CD4-positive, alpha-beta T cell treated with Interleukin-15 for 4 hours (primary cell): Measurements from ENCODE around the gene GREM2.
A peak's percentile ranks its signal among the peaks of the same experiment; 100 is the strongest.

ENCODE experiments used
- DNase-seq: peaks from one replicate; pipeline ENCODE4 v3.0.0-alpha.2; 2020; ENCODE audit warnings: low spot score

Gene GREM2

GRCh38 chr1:240559781-240560180 lies 52.2 kb downstream of the GREM2 start:
- DNase-seq = no peak

DNA sequence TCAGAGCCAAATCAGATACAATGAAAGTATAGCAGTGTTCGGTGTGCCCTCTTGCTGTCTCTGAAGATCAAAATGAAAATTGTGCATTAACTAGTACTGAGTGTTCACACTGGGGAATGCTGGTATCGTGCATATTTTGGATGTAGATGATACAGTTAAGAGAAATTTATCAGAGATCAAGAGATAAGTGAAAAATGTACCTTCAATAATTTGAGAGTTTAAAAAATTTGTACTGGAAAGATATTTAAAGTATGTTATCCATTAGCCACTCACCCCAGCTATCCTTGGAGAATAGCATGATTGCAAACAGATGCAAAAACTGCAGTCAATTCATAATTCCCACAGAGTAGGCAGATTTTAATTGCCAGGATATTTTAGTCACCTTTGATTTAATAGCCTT lies 56.4 kb downstream of the GREM2 start:
- DNase-seq = no peak

DNA sequence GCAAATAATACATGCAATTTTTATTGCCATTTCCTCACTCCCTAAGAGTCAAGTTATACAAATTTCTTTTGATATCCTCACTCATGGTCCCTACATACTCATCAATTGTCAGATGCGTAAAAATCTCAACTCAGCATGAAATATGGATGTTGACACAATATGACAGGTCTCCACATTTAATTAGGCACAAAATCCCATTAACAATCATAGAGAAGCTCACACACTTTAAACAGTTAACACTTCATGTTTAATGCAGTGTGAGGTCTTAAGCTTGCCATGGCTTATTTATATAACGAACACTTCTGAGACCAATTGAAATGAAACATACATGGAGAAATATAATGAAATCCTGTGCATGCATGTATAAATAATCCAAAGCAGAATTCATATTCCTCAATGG lies 58.6 kb downstream of the GREM2 start:
- DNase-seq = no peak

GRCh38 chr1:240539769-240540414 lies 72.1 kb downstream of the GREM2 start:
- peak; percentile 5 for DNase-seq

- DNase-seq = no peak
These were observed 73.1 kb downstream of the GREM2 start for GRCh38 chr1:240538776-240539430.

GRCh38 chr1:240533154-240533780 lies 78.7 kb downstream of the GREM2 start:
- DNase-seq = no peak

DNA sequence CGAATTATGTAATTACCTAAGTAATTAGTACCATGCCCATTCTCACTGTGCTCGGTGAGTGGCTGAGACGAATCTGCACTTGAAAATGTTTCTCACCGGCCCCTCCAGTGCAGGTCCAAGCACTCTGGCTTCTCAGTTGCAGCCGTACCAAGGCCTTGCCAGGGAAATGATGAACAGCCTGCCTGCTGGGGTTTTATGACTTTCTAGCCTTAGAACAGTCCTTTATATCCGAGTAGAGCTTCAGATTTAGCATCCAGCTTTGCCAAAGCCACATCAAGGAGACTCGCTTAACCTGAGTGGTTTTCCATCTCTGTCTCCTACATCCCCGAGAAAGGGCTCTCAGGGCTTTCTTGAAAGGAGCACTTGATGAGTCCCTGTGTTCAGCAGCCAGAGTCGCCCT lies 83.4 kb downstream of the GREM2 start:
- DNase-seq = no peak

GRCh38 chr1:240527086-240527485 lies 84.9 kb downstream of the GREM2 start:
- DNase-seq = no peak

DNA sequence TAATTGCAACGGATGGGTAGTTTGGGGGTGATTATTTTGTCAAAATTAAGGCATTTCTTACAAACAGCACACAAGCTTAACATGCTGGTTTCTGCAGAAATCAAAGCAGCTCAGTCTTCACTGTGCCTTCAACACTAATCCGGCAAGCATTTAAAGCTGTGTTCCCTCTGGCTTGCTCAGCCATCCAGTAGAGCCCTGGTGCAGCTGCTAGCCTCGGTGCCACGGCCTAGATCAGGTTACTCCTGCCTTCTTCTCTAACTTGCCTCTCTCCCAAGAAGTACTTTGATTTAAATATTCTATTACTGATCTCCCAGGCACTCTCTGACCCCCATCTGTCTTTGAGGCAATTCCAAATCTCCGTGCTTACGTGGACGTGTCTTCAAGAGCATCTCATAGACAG lies 85.6 kb downstream of the GREM2 start:
- no peak for DNase-seq

GRCh38 chr1:240524356-240525069 lies 87.4 kb downstream of the GREM2 start:
- DNase-seq = no peak

GRCh38 chr1:240522122-240522822 lies 89.7 kb downstream of the GREM2 start:
- no peak for DNase-seq

DNA sequence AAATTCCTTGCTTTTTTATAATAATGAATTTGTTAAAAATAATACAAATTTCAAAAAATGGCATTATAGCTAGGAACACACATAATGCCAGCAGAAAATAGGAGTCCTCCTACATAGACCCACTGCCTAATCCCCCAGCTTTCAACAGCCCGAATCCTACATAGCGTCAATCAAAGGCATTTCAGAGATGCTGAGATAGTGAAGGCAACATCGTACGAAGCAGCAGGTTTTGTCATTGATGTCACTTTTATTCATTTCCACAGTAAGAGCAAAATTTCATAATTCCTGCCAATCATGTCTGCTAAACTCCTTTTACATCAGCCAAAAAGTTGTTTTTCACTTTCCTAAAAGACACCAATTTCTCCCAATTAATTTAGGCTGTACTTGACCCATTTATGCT lies 94.1 kb downstream of the GREM2 start:
- no peak for DNase-seq

GRCh38 chr1:240516069-240516468 lies 95.9 kb downstream of the GREM2 start:
- DNase-seq = no peak

DNA sequence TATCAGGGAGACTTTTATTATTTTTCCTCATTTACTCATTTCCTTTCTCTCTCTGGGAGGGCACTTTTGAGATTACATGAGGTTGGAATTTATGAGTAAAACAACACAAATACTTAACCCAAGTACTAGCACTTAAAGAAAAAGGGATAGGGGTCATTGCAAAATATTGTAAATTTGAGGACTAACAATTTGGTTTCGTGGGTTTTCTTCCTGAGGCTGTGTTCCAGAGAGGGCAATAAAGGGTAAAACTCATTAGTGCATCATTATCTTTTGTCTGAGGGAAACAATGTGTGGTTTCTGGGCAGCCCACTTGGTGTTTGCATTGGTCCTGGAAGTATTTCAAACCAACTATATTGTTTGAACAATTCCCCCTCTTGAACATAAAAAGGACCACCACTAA lies 96.5 kb downstream of the GREM2 start:
- DNase-seq = no peak

DNA sequence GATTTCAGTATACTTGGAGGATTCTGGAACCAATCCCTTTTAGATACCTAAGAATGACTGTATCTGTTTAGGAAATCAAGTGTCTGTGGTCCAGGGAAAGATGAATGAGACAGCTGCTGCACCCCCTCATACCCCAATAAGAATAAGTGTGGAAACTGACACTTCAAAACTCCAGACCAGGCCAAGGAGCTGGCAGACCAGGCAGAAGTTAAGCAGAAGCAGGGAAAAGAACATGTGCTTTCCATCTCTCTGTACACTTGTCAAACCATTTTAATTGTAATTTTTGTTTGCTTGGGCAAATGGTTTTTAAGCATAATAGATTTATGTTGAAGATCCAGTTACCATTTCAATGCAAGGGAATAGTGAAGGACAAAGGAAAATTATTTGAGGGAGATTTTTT lies 100.2 kb downstream of the GREM2 start:
- no peak for DNase-seq

DNA sequence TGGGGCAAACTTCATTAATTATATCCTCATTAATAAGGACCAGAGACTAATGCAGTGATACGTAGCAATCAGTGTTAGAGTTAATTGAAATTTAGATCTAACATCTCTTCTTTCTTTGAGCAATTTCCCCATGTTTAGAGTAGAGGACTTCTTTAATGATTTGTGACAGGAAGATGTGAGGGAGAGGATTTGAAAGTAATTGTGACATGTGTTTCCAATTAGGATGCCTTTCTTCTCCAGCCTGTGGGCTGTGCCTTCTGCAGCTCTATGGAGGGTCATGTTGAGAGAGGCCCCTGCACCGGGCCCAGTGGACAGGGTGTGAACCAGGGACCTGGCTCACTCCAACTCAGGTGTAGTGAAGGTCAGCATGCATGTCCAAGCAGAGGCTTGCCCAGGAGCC lies 103.0 kb downstream of the GREM2 start:
- DNase-seq = no peak

DNA sequence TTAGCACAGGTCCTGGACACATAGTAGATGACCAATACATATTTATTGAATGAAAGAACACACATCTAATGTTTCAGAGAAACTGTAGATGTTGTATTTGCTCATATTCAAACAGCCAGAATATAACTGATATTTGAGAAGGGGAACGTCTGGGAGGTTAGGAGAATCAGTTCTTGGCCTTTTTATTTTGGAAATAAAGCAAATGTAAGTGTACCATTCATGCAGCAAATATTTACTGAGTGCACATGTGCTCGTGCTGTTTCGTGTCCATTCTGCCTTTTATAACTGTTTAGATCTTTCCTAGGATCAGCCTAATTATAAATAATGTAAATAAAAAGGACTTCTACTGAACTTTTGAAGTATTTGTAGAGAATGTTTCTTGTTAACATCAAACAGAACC lies 103.8 kb downstream of the GREM2 start:
- no peak for DNase-seq

DNA sequence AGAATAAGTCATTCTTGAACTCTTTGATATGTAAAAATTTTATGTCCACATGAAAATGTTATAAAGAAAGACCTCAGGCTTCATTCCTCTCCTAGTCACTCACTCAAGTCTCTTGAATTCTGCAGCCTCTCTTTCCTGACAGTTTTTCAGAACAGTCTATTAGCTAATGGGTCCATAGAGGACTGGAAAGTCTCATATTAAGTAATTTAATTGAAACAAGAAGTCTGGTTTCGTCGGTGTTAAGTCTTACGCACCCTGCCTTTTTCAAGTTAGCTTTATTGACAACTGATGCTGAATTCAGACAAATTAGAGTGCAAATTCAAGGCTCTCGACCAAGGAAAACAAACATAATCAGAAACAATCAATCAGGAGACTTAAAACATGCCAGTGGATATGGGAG lies 105.8 kb downstream of the GREM2 start:
- DNase-seq = no peak

DNA sequence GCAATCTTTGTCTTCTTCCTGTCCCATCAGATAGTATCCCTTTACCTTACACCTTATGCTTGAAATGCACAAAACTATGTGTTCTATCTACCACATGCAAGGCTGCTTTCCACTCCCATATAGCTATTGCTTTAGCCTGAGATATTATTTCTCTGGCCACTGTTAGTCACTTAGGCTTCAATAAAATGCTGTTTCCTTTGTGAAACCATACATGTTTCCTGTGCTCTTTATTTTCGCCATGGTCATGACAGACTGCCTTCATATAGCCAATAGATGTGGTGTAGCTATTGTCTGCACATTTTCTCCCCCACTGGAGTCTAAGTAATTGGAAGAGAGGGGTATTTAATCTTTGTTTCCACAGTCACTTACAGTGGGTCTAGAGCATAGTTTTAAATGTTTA lies 108.4 kb downstream of the GREM2 start:
- DNase-seq = no peak

GRCh38 chr1:240503036-240503435 lies 108.9 kb downstream of the GREM2 start:
- no peak for DNase-seq

GRCh38 chr1:240501115-240501514 lies 110.8 kb downstream of the GREM2 start:
- DNase-seq = no peak

- no peak for DNase-seq
These were observed 111.3 kb downstream of the GREM2 start for GRCh38 chr1:240500647-240501046.
